DND-41 (cell line): ENCODE measurements around the gene TWSG1.

Experiments used
- CTCF ChIP-seq: IDR thresholded peaks from 2 replicates; pipeline ENCODE4 v1.5.1; 2012; ENCODE audit warnings: borderline replicate concordance, low read length, moderate library complexity, mild to moderate bottlenecking; ENCODE audit not compliant: poor library complexity, severe bottlenecking; ENCODE audit errors: extremely low read depth
- EZH2 ChIP-seq: IDR thresholded peaks from 3 replicates; pipeline ENCODE4 v1.6.1; 2012; ENCODE audit warnings: borderline replicate concordance, low read depth, mild to moderate bottlenecking, moderate library complexity, low read length, inconsistent platforms; ENCODE audit not compliant: severe bottlenecking

GRCh38 chr18:9380621-9381395, 46.2 kb downstream of the TWSG1 start:
- TF ChIP-seq CTCF (no peak), EZH2 (no peak)
